ENCODE data around the gene GIMAP8.

DNA sequence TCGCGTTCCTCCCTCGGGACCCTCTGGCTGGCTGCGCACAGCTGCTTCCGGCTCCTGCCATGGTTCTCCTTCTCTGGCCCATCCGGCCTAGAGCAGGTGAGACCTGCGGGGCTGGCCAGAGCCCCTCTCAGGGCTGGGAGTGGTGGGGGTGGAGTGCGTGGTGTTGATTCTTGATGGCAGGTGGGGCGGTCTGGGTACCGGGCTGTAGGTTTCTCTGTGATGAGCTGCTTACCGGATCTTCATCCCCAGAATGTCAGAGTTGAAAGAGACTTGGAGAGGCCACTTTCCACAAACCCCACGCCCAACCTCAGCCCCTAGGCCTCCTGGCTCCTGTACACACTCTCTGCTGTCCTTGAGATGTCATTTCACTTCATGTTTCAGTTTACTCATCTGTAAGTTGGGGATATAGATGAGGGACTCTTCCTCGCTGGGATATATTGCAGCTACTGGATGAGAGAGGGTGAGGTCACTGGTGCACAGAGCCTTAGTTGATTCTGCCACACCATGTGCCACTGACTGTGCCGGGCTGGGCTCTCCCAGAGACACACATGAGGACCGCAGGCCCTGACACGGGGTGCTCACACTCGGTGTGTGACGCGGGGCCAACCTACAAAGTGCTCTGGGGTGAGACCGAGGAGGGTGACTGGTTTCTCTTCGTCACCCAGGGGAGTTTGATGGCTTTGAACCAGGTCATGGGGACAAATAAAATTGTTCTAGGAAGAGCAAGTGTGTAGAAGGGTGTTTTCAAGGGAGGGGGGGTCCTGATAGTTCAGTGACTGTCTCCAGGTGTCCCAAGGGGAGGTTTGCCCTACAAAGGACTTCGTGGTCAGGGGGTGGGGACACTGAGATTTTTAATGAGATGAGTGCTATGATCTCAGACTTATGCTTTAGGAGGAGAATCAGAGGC lies 41.8 kb upstream of the GIMAP8 start:
- TF ChIP-seq POLR2AphosphoS5 (IDR thresholded peaks at IDR 0.05; ENCODE audit: low read depth, low read length): no peak
- TF ChIP-seq, protein P1, sequence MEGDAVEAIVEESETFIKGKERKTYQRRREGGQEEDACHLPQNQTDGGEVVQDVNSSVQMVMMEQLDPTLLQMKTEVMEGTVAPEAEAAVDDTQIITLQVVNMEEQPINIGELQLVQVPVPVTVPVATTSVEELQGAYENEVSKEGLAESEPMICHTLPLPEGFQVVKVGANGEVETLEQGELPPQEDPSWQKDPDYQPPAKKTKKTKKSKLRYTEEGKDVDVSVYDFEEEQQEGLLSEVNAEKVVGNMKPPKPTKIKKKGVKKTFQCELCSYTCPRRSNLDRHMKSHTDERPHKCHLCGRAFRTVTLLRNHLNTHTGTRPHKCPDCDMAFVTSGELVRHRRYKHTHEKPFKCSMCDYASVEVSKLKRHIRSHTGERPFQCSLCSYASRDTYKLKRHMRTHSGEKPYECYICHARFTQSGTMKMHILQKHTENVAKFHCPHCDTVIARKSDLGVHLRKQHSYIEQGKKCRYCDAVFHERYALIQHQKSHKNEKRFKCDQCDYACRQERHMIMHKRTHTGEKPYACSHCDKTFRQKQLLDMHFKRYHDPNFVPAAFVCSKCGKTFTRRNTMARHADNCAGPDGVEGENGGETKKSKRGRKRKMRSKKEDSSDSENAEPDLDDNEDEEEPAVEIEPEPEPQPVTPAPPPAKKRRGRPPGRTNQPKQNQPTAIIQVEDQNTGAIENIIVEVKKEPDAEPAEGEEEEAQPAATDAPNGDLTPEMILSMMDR (IDR thresholded peaks at IDR 0.05): no peak
